IMR-90 (cell line): Measurements from ENCODE around the gene USP17L30. TPM values are rescaled to one million over a fixed set of nuclear protein-coding genes. Genes with fewer than 3 reads are reported as not detected.
"Not testable (repeated sequence)": the region's sequence is repeated elsewhere in the genome, so short reads cannot be mapped to it uniquely, and the experiment has no call there.

Source experiments
- ATAC-seq: fragments of 200-7000 bp; cut with Tn5 transposase; 2 replicates; pipeline ENCODE4 v1.9.1; 2020; ENCODE audit warnings: low read depth, mild to moderate bottlenecking, moderate library complexity
- BruUV-seq: library from RNA; stranded (reverse); fragments of 400-500 nt; replicated peaks from 2 replicates; lab custom pipeline; 2021; lab: Mats Ljungman, UMichigan
- CTCF ChIA-PET: fragments of 300-600 bp; formaldehyde crosslinking; extraction: SDS; loops from one replicate; lab custom pipeline; 2021; ENCODE audit warnings: antibody characterized with exemption; lab: Yijun Ruan, JAX
- POLR2A ChIA-PET: fragments of 300-600 bp; sonication (Branson Sonifier 250); formaldehyde crosslinking; loops from one replicate; lab custom pipeline; 2022; ENCODE audit warnings: antibody characterized with exemption; ENCODE audit not compliant: unreplicated experiment; lab: Charles Lee
- DNase-seq: peaks from one replicate; pipeline ENCODE4 v3.0.0; 2013
- H2AFZ ChIP-seq: replicated peaks from 2 replicates; pipeline ENCODE3; 2013; ENCODE audit warnings: low read length, mild to moderate bottlenecking; ENCODE audit not compliant: poor library complexity
- H2AK5ac ChIP-seq: 2 replicates; pipeline ENCODE4 v1.6.1; 2013; ENCODE audit warnings: low read depth, low read length, inconsistent platforms
- H2AK9ac ChIP-seq: replicated peaks from 2 replicates; pipeline ENCODE3; 2013; ENCODE audit warnings: mild to moderate bottlenecking, low read depth, low read length, moderate library complexity; ENCODE audit not compliant: poor library complexity
- H2BK120ac ChIP-seq: 2 replicates; pipeline ENCODE4 v1.6.1; 2013; ENCODE audit warnings: low read depth, low read length, inconsistent platforms
- H2BK15ac ChIP-seq: 3 replicates; pipeline ENCODE4 v1.6.1; 2013; ENCODE audit warnings: low read depth, low read length, inconsistent platforms
- H2BK20ac ChIP-seq: 2 replicates; pipeline ENCODE4 v1.6.1; 2013; ENCODE audit warnings: low read depth, mild to moderate bottlenecking, inconsistent platforms, low read length, moderate library complexity
- H2BK5ac ChIP-seq: 2 replicates; pipeline ENCODE4 v1.6.1; 2013; ENCODE audit warnings: mild to moderate bottlenecking, low read depth, low read length, inconsistent platforms; ENCODE audit not compliant: poor library complexity, severe bottlenecking
- H3K14ac ChIP-seq: replicated peaks from 2 replicates; pipeline ENCODE4 v1.6.1; 2013; ENCODE audit warnings: low read depth, low read length, inconsistent platforms
- H3K18ac ChIP-seq: 2 replicates; pipeline ENCODE4 v1.6.1; 2013; ENCODE audit warnings: low read depth, low read length, control low read depth
- H3K23ac ChIP-seq: 2 replicates; pipeline ENCODE4 v1.6.1; 2013; ENCODE audit warnings: low read depth, low read length, inconsistent platforms
- H3K27ac ChIP-seq: 2 replicates; pipeline ENCODE4 v1.5.1; 2013; ENCODE audit warnings: mild to moderate bottlenecking, control low read depth, low read length; ENCODE audit not compliant: insufficient read depth
- H3K27me3 ChIP-seq: 2 replicates; pipeline ENCODE4 v1.6.1; 2013; ENCODE audit warnings: low read length; ENCODE audit not compliant: control insufficient read depth, insufficient read depth
- H3K36me3 ChIP-seq: 2 replicates; pipeline ENCODE4 v1.6.1; 2013; ENCODE audit warnings: low read length, mixed read lengths; ENCODE audit not compliant: control insufficient read depth, insufficient read depth
- H3K4ac ChIP-seq: 2 replicates; pipeline ENCODE4 v1.6.1; 2013; ENCODE audit warnings: low read depth, low read length, inconsistent platforms
- H3K4me1 ChIP-seq: 2 replicates; pipeline ENCODE4 v1.6.1; 2013; ENCODE audit warnings: low read length, mixed read lengths; ENCODE audit not compliant: control insufficient read depth, insufficient read depth
- H3K4me2 ChIP-seq: 2 replicates; pipeline ENCODE4 v1.6.1; 2013; ENCODE audit warnings: low read depth, mild to moderate bottlenecking, control low read depth, low read length, moderate library complexity
- H3K4me3 ChIP-seq: 2 replicates; pipeline ENCODE4 v1.5.1; 2013; ENCODE audit warnings: low read depth, mild to moderate bottlenecking, control low read depth, low read length, moderate library complexity; ENCODE audit not compliant: insufficient read depth
- H3K56ac ChIP-seq: 2 replicates; pipeline ENCODE4 v1.6.1; 2013; ENCODE audit warnings: low read length, inconsistent platforms; ENCODE audit not compliant: insufficient read depth; ENCODE audit errors: extremely low read depth
- H3K79me1 ChIP-seq, 2 experiments: 2 replicates each; pipeline ENCODE4 v1.6.1; 2013; ENCODE audit warnings: low read length in 2 of 2, inconsistent platforms in 1 of 2, low read depth in 1 of 2
- H3K9ac ChIP-seq: 2 replicates; pipeline ENCODE4 v1.6.1; 2013; ENCODE audit warnings: low read depth, low read length, control low read depth
- H3K9me1 ChIP-seq: 2 replicates; pipeline ENCODE4 v1.6.1; 2013; ENCODE audit warnings: low read length, inconsistent platforms; ENCODE audit not compliant: insufficient read depth
- H3K9me3 ChIP-seq: 2 replicates; pipeline ENCODE4 v1.6.1; 2013; ENCODE audit warnings: low read length; ENCODE audit not compliant: control insufficient read depth, insufficient read depth
- H4K20me1 ChIP-seq: 2 replicates; pipeline ENCODE4 v1.6.1; 2013; ENCODE audit warnings: low read length, inconsistent platforms; ENCODE audit not compliant: insufficient read depth
- H4K5ac ChIP-seq: 2 replicates; pipeline ENCODE4 v1.6.1; 2013; ENCODE audit warnings: mild to moderate bottlenecking, low read depth, low read length, control low read depth
- H4K8ac ChIP-seq, 2 experiments: 2 replicates each; pipeline ENCODE4 v1.6.1; 2013; ENCODE audit warnings: low read depth in 2 of 2, low read length in 2 of 2, control low read depth in 1 of 2, inconsistent platforms in 1 of 2
- H4K91ac ChIP-seq: 2 replicates; pipeline ENCODE4 v1.6.1; 2013; ENCODE audit warnings: low read depth, low read length, inconsistent platforms; ENCODE audit not compliant: insufficient read depth
- WGBS, 2 experiments: methylation state at CpG; one replicate each; pipeline versions ENCODE4 v1.1.5 to v1.1.7; 2013; ENCODE audit warnings: missing lambda C conversion rate in 2 of 2; ENCODE audit not compliant: insufficient read length in 1 of 2; ENCODE audit errors: extremely low coverage in 2 of 2; 5-methylcytosine and 5-hydroxymethylcytosine counted together
- dilution Hi-C: fragments of 300-500 bp; cut with HindIII; formaldehyde crosslinking; loops from one replicate; pipeline ENCODE4 v1.14.3; 2018; ENCODE audit warnings: low sequenced_read_pairs; ENCODE audit not compliant: unreplicated experiment
- in situ Hi-C: fragments of 300-500 bp; cut with MboI; formaldehyde crosslinking; loops from 3 replicates; pipeline ENCODE4 v1.14.3; 2019; ENCODE audit warnings: low sequenced_read_pairs, inconsistent platforms, mixed read lengths
- intact Hi-C: fragments of 100-400 bp; cut with micrococcal nuclease; formaldehyde crosslinking; loops from 2 replicates; pipeline ENCODE4 v1.10.0; 2022
- polyA plus RNA-seq, 3 experiments: library from polyadenylated mRNA; depleted of rRNA; stranded (reverse); fragments of >200 nt; gene quantifications; 2 replicates each; pipeline ENCODE4 v1.2.3, GENCODE V29; 2012; ENCODE audit warnings: low replicate concordance in 1 of 3
- total RNA-seq: library from RNA; depleted of rRNA; stranded (reverse); fragments of >200 nt; gene quantifications from 2 replicates; pipeline ENCODE4 v1.2.3, GENCODE V29; 2012

The USP17L30 gene
- total and polyA plus RNA-seq, 2 of the 4 experiments (the other 2 are of a cell fraction), result not detected

DNA sequence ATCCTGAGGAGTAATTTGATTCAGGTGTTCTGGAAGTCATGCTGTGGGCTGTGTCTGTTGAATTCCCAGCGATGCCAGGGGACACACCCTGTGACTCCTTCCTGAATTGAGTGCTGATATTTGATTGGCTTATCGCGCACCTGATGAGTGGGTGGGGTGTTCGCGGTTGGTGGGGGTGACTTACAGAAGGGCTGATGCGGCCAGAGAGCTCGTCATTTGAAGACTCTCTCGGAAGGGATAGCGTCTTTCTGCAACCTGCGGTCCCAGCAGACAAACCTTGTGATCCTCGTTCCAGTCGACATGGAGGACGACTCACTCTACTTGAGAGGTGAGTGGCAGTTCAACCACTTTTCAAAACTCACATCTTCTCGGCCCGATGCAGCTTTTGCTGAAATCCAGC, 19.1 kb upstream of the USP17L30 start, which contains the start of gene USP17L27:
USP17L27 (plus strand) TSS at position 301 of the 400 bp plus-strand sequence; CDS start at position 301, 0 bp downstream.
- H4K20me1 ChIP-seq, H2BK15ac ChIP-seq, in situ Hi-C loops, POLR2A ChIA-PET, H2AK5ac ChIP-seq, H3K36me3 ChIP-seq, H2BK120ac ChIP-seq, H2AK9ac ChIP-seq, H3K4ac ChIP-seq, H3K9me1 ChIP-seq, intact Hi-C loops, H2BK5ac ChIP-seq, DNase-seq, H3K18ac ChIP-seq, H3K4me1 ChIP-seq, ATAC-seq, CTCF ChIA-PET, H3K9ac ChIP-seq, H4K5ac ChIP-seq, H3K79me1 ChIP-seq, H2BK20ac ChIP-seq, H3K14ac ChIP-seq, H4K8ac ChIP-seq, H3K4me2 ChIP-seq, H2AFZ ChIP-seq, H3K4me3 ChIP-seq, H3K27ac ChIP-seq, H3K27me3 ChIP-seq, H3K23ac ChIP-seq, H3K56ac ChIP-seq, BruUV-seq, H4K91ac ChIP-seq, H3K9me3 ChIP-seq, dilution Hi-C loops: not testable (repeated sequence)
- no CpG with 5 or more reads among the region's 15 CpGs for WGBS, 2 experiments

DNA sequence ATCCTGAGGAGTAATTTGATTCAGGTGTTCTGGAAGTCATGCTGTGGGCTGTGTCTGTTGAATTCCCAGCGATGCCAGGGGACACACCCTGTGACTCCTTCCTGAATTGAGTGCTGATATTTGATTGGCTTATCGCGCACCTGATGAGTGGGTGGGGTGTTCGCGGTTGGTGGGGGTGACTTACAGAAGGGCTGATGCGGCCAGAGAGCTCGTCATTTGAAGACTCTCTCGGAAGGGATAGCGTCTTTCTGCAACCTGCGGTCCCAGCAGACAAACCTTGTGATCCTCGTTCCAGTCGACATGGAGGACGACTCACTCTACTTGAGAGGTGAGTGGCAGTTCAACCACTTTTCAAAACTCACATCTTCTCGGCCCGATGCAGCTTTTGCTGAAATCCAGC, 14.3 kb upstream of the USP17L30 start, which contains the start of gene USP17L28:
USP17L28 (plus strand) TSS at position 301 of the 400 bp plus-strand sequence; CDS start at position 301, 0 bp downstream.
- H2BK20ac ChIP-seq, H3K4me2 ChIP-seq, H3K9ac ChIP-seq, H4K5ac ChIP-seq, CTCF ChIA-PET, H4K8ac ChIP-seq, H3K4me1 ChIP-seq, H3K56ac ChIP-seq, H3K14ac ChIP-seq, H3K4ac ChIP-seq, DNase-seq, H2BK5ac ChIP-seq, H3K18ac ChIP-seq, H3K36me3 ChIP-seq, POLR2A ChIA-PET, H4K91ac ChIP-seq, H3K9me1 ChIP-seq, dilution Hi-C loops, H3K27ac ChIP-seq, H3K79me1 ChIP-seq, H2AK5ac ChIP-seq, H2BK120ac ChIP-seq, intact Hi-C loops, H3K4me3 ChIP-seq, in situ Hi-C loops, H2BK15ac ChIP-seq, H3K9me3 ChIP-seq, H2AFZ ChIP-seq, H4K20me1 ChIP-seq, BruUV-seq, ATAC-seq, H3K23ac ChIP-seq, H3K27me3 ChIP-seq, H2AK9ac ChIP-seq: not testable (repeated sequence)
- WGBS, 2 experiments, result no CpG with 5 or more reads among the region's 15 CpGs
